Measurements from ENCODE around the gene CMIP.
"Not testable (repeated sequence)": the region's sequence is repeated elsewhere in the genome, so short reads cannot be mapped to it uniquely, and the experiment has no call there.

Gene CMIP

DNA sequence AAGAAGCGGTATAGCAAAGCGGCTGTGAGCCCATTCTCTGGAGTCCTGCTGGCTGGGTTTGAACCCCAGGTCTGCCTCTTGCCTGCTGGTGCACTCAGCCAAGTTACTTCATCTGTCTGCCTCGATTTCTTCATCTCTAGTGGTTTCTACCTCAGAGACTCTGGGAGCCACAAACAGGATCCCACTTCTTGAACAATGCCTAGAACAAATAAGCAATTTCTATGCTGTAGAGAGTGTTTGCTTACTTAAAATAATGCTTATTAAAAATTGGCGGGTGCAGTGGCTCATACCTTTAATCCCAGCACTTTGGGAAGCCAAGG is 75.5 kb downstream of the CMIP start:
- DNase-seq = no peak

DNA sequence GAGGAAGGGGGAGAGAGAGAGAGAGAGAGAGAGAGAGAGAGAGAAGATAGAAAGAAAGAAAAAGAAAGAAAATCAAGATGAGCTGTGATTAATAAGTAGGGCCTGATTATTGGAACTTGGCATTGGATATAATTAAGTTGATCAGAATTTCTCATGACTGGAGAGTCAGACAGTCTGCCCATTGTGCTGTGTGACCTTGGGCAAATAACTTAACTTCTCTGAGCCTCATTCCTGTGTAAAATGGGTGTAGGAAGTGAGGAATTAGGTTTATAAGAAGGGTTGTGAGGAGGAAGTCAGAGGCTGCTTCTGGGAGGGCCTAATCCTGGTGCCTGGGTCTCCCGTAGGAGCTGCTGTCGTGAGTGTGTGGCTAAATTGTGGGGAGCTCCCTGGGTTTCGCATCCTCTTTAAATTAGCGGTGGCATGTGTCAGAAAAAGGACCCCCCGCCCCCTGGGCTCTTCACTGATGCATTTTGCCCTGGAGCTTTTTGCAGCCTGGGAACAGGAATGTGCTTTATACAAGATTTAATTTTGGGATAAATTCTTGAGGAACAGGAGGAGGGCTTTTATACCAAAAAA is 76.0 kb downstream of the CMIP start:
- peak; percentile 20 for DNase-seq

GRCh38 chr16:81521141-81521626 is 76.6 kb downstream of the CMIP start:
- peak; percentile 90 for DNase-seq

DNA sequence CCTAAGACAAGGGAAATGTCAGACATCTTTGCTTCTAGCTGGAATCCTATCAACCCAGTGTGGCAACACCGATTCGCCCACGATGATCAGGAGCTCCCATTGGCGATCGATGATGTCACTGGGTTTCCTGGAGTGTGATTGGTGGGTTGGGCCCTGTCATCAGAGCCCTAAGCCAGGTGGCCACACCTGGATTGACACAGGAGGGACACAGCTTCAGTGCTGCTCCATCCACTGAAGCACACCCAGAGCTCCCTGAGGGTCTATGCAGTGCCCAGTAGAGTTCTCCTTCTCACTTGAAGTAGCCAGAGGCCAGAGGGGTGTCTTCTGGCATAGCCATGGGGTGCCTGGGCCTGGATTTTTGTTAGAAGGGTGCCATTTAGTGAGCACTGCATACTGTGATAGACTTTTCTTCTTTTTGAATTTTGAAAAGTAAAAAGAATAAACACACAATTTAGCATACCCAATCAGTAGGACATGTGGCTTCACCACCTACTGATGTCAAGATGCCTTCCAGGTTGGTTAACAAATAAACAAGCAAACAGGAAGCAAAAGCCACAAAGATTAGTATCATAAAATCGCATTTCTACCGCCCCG is 77.6 kb downstream of the CMIP start:
- peak; percentile 70 for DNase-seq

- peak; percentile 27 for DNase-seq
These were observed 78.2 kb downstream of the CMIP start for GRCh38 chr16:81522851-81523250.

- no peak for DNase-seq
These were observed 78.9 kb downstream of the CMIP start for GRCh38 chr16:81523387-81524115.

- DNase-seq = peak; percentile 80
These were observed 79.8 kb downstream of the CMIP start for GRCh38 chr16:81524382-81524781.

- DNase-seq = not testable (repeated sequence)
These were observed 80.3 kb downstream of the CMIP start for GRCh38 chr16:81524885-81525284.

- no peak for DNase-seq
These were observed 81.6 kb downstream of the CMIP start for GRCh38 chr16:81526199-81526598.

GRCh38 chr16:81526935-81527334 is 82.3 kb downstream of the CMIP start:
- no peak for DNase-seq

DNA sequence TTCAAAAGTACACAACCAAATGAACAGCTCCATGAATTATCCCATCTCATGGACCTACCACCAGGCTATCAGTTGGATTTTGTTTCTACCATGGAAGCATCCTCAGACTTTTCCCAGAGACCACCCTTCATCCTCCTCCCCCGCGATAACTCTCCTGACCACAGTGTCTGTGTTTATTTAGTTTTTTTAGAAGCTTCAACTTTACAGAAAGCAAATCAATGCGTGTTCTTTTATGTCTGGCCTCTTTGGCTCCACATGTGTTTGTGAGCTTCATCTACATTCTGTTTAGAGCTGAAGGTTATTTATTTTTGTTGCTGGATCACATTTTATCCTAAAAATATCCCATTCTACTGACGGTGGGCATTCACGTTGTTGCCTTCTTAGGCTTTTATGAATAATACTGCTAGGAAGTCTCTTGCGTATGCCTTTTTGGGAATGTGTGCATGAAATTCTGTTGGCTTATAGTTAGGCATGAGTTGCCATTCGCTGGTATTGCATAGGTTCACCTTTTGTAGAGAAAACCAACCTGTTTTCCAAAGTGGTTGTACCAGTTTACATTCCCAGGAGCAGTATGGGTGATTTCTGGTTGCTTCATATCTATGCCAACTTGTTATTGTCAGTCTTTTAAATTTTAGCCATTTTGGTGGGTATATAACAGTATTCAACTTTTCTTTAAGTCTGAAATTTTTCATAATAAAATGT is 83.0 kb downstream of the CMIP start:
- DNase-seq = no peak

GRCh38 chr16:81528256-81528655 is 83.6 kb downstream of the CMIP start:
- DNase-seq = no peak

DNA sequence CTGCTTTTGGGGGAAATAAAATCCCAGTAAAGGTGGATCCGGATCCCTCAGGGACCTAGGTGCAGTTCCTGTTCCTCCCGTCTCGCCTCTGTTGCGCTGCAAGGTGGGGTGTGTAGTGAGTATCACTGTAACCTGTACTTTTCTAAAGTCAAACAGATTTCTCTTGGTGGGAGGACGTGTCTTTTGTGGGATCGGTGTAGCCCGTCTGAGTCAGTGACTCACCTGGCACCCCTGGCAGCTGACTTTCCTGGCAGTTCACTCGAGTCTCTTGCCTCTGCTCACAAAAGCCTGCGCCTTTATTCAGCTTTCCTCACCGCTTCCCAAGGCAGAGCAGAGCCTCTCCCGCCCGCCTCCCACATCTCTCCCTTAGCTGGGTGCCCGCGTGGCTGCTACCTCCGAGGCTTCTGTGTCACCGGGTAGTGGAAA is 85.7 kb downstream of the CMIP start:
- no peak for DNase-seq

GRCh38 chr16:81530814-81531213 is 86.2 kb downstream of the CMIP start:
- no peak for DNase-seq

GRCh38 chr16:81531419-81531821 is 86.8 kb downstream of the CMIP start:
- no peak for DNase-seq

DNA sequence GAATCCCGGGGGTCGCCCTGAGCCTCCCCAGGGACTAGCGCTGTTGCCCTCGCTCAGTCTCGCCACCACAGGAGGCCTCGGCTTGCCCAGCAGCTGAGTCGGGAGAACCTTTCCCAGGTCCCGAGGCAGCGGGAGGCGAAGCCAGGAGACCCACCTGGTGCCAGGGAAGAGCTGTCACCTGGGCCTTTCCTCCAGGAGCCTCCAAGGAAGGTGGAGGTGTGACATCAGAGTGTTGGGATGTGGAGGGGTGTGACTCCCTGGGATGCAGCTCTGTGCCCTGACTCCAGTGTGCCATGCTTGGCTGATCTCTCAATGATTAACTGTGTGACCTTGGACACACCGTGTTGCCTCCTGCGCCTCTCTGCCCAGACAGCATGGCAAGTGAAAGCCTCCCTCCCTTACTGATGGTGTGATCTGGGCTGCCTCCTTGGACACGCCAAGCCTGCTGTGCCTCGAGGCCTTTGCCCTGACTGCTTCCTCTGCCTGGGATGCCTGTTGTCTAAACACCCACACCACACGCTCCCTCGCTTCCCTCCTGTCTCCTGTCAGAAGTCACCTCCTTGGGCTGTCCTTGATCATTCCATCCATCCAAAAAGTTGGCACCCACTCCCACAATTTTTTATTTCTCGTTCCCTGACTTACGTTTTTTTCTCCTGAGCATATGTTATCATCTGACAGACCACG is 88.0 kb downstream of the CMIP start:
- DNase-seq = no peak

GRCh38 chr16:81533175-81533507 is 88.5 kb downstream of the CMIP start:
- DNase-seq = no peak

- no peak for DNase-seq
These were observed 91.2 kb downstream of the CMIP start for GRCh38 chr16:81535679-81536360.

- DNase-seq = no peak
These were observed 92.0 kb downstream of the CMIP start for GRCh38 chr16:81536648-81537047.

DNA sequence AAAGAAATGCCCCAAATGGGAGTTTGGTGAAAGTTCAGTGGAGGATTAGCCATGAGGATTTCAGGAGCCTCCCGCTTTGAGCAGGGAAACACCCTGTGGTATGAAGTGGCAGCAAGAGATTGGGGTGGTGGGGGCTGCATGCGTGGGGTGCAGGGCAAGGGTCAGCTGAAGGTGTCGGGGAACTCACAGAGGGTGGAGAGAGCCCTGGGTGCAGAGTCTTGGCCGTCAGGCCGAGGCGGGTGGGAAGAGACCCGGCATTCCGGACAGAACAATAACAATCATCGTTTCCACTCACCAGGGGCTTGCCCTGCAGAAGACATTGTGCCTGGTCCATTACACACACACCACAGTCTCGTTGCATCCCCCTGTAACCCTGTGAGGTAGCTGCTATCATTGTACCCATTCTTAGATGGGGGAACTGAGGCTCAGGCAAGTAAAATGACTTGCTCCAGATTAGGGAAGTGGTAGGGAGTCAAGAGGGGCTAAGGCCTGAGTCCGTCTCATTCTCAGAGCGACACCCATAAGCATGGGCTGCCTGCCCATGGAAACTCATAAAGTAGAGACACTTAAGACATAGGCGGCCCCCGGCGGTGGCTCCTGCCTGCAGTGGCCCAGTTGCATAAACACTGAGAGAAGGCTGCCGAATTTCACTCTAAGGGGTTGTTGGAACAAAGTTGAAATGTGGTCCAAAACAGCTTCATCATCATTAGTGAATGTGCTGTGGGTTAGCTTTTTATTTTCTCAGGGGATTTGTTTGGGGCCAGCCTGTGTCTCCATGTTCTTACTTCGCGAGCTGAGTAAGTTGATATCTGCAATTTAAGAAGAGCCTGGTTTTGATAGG is 93.3 kb downstream of the CMIP start:
- DNase-seq = no peak

DNA sequence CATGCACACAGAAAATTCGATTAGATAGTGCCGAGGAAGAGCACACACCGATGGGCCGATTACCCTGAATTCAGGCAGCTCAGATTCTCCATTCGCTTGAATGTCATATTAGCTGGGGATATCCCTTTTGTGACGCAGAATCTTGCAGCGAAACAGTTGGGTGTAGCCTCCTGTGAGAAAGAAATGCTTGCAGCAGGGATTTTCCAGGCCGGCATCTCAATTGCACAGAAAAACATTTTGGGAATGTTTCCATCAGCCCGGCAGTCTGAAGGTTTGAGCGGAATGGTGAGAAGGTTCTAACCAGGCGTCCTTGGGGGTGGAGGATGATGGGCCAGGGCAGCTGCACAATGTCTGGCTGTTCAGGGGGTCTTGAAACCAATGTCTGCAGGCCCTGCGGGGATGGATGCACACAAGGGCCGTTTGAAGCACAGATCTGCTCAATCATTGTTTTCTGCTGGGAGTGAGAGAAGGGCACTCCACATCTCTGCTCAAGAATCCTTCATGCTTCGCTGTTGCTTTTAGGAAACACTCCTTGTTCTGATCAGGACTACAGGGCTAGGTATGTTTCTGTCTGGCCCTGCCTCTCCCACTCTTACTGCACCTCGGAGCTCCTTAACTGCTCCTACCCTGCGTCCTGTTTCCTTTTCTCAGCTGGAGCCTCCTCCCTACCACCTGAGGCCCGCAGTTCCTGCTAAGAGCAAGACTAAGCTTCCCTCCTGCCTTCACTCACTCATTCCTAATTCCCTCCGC is 94.6 kb downstream of the CMIP start:
- DNase-seq = no peak
